ENCODE measurements around the gene ELMOD1. TPM values are rescaled to one million over a fixed set of nuclear protein-coding genes. Genes with fewer than 3 reads are reported as not detected.

The ELMOD1 gene
- total and polyA plus RNA-seq, 2 experiments from 2014 or later, result 1.2 to 1.6 TPM

DNA sequence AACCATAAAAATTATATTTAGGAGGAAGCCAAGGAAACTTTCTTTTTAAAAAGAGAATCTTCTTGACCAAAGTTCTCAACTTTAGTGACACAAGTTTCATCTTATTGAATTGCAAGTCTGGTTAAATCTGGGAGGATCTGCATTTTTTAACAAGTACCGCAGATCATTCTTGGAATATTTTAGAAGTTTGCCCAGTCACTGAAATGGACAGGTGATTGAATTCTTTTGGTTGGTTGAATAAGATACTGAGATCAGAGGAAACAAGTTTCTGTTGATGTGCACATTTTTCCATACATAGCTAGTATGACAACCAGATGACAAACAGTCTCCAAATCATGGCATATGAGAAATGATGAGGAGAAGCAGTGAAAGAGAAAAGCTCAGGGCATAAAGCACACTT, 70.7 kb downstream of the ELMOD1 start:
- no peaks in the 10 kb centered on the region for H3K9me2 ChIP-seq (ENCODE audit: insufficient read depth)
- ATAC-seq, result no peak
- Mint-ChIP-seq H3K36me3 (ENCODE audit: low read depth) (no peaks in the 10 kb centered on the region), H3K27ac (no peak overlapping the region; the same call in 1 of the 2 replicates), H3K4me1 (peaks cover 21% of the 10 kb centered on the region), H3K27me3 (ENCODE audit: insufficient read depth, low read depth, poor library complexity) (peaks cover 3% of the 10 kb centered on the region), H3K9me3 (no peaks in the 10 kb centered on the region), H3K4me3 (no peak overlapping the region)
- no peak overlapping the region for H3K27ac ChIP-seq (ENCODE audit: low read depth)
- TF ChIP-seq, protein P1, sequence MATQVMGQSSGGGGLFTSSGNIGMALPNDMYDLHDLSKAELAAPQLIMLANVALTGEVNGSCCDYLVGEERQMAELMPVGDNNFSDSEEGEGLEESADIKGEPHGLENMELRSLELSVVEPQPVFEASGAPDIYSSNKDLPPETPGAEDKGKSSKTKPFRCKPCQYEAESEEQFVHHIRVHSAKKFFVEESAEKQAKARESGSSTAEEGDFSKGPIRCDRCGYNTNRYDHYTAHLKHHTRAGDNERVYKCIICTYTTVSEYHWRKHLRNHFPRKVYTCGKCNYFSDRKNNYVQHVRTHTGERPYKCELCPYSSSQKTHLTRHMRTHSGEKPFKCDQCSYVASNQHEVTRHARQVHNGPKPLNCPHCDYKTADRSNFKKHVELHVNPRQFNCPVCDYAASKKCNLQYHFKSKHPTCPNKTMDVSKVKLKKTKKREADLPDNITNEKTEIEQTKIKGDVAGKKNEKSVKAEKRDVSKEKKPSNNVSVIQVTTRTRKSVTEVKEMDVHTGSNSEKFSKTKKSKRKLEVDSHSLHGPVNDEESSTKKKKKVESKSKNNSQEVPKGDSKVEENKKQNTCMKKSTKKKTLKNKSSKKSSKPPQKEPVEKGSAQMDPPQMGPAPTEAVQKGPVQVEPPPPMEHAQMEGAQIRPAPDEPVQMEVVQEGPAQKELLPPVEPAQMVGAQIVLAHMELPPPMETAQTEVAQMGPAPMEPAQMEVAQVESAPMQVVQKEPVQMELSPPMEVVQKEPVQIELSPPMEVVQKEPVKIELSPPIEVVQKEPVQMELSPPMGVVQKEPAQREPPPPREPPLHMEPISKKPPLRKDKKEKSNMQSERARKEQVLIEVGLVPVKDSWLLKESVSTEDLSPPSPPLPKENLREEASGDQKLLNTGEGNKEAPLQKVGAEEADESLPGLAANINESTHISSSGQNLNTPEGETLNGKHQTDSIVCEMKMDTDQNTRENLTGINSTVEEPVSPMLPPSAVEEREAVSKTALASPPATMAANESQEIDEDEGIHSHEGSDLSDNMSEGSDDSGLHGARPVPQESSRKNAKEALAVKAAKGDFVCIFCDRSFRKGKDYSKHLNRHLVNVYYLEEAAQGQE (IDR thresholded peaks at IDR 0.05; ENCODE audit: unreplicated experiment), result no peak
- TF ChIP-seq EZH2 (IDR thresholded peaks at IDR 0.05; ENCODE audit: low read depth, unreplicated experiment), result no peak
- no peak for TF ChIP-seq NANOG (IDR thresholded peaks at IDR 0.05; ENCODE audit: borderline replicate concordance)
- TF ChIP-seq, protein P2, sequence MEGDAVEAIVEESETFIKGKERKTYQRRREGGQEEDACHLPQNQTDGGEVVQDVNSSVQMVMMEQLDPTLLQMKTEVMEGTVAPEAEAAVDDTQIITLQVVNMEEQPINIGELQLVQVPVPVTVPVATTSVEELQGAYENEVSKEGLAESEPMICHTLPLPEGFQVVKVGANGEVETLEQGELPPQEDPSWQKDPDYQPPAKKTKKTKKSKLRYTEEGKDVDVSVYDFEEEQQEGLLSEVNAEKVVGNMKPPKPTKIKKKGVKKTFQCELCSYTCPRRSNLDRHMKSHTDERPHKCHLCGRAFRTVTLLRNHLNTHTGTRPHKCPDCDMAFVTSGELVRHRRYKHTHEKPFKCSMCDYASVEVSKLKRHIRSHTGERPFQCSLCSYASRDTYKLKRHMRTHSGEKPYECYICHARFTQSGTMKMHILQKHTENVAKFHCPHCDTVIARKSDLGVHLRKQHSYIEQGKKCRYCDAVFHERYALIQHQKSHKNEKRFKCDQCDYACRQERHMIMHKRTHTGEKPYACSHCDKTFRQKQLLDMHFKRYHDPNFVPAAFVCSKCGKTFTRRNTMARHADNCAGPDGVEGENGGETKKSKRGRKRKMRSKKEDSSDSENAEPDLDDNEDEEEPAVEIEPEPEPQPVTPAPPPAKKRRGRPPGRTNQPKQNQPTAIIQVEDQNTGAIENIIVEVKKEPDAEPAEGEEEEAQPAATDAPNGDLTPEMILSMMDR (conservative IDR thresholded peaks at IDR 0.05; ENCODE audit: low read depth in 2 of 2), result no peak
- TF ChIP-seq, protein P3, sequence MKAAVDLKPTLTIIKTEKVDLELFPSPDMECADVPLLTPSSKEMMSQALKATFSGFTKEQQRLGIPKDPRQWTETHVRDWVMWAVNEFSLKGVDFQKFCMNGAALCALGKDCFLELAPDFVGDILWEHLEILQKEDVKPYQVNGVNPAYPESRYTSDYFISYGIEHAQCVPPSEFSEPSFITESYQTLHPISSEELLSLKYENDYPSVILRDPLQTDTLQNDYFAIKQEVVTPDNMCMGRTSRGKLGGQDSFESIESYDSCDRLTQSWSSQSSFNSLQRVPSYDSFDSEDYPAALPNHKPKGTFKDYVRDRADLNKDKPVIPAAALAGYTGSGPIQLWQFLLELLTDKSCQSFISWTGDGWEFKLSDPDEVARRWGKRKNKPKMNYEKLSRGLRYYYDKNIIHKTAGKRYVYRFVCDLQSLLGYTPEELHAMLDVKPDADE (IDR thresholded peaks at IDR 0.05), result no peak
- TF ChIP-seq EZH2phosphoT487 (IDR thresholded peaks at IDR 0.05; ENCODE audit: unreplicated experiment), result no peak
- no peak for TF ChIP-seq CREB1 (CRISPR knock-in tag; IDR thresholded peaks at IDR 0.05; ENCODE audit: low read depth)
- TF ChIP-seq POLR2AphosphoS5 (IDR thresholded peaks at IDR 0.05; ENCODE audit: low read depth), result no peak
- TF ChIP-seq ZNF114 (CRISPR knock-in tag; IDR thresholded peaks at IDR 0.05), result no peak
- TF ChIP-seq JUNB (IDR thresholded peaks at IDR 0.05; ENCODE audit: unreplicated experiment), result no peak
- TF ChIP-seq, protein P4, sequence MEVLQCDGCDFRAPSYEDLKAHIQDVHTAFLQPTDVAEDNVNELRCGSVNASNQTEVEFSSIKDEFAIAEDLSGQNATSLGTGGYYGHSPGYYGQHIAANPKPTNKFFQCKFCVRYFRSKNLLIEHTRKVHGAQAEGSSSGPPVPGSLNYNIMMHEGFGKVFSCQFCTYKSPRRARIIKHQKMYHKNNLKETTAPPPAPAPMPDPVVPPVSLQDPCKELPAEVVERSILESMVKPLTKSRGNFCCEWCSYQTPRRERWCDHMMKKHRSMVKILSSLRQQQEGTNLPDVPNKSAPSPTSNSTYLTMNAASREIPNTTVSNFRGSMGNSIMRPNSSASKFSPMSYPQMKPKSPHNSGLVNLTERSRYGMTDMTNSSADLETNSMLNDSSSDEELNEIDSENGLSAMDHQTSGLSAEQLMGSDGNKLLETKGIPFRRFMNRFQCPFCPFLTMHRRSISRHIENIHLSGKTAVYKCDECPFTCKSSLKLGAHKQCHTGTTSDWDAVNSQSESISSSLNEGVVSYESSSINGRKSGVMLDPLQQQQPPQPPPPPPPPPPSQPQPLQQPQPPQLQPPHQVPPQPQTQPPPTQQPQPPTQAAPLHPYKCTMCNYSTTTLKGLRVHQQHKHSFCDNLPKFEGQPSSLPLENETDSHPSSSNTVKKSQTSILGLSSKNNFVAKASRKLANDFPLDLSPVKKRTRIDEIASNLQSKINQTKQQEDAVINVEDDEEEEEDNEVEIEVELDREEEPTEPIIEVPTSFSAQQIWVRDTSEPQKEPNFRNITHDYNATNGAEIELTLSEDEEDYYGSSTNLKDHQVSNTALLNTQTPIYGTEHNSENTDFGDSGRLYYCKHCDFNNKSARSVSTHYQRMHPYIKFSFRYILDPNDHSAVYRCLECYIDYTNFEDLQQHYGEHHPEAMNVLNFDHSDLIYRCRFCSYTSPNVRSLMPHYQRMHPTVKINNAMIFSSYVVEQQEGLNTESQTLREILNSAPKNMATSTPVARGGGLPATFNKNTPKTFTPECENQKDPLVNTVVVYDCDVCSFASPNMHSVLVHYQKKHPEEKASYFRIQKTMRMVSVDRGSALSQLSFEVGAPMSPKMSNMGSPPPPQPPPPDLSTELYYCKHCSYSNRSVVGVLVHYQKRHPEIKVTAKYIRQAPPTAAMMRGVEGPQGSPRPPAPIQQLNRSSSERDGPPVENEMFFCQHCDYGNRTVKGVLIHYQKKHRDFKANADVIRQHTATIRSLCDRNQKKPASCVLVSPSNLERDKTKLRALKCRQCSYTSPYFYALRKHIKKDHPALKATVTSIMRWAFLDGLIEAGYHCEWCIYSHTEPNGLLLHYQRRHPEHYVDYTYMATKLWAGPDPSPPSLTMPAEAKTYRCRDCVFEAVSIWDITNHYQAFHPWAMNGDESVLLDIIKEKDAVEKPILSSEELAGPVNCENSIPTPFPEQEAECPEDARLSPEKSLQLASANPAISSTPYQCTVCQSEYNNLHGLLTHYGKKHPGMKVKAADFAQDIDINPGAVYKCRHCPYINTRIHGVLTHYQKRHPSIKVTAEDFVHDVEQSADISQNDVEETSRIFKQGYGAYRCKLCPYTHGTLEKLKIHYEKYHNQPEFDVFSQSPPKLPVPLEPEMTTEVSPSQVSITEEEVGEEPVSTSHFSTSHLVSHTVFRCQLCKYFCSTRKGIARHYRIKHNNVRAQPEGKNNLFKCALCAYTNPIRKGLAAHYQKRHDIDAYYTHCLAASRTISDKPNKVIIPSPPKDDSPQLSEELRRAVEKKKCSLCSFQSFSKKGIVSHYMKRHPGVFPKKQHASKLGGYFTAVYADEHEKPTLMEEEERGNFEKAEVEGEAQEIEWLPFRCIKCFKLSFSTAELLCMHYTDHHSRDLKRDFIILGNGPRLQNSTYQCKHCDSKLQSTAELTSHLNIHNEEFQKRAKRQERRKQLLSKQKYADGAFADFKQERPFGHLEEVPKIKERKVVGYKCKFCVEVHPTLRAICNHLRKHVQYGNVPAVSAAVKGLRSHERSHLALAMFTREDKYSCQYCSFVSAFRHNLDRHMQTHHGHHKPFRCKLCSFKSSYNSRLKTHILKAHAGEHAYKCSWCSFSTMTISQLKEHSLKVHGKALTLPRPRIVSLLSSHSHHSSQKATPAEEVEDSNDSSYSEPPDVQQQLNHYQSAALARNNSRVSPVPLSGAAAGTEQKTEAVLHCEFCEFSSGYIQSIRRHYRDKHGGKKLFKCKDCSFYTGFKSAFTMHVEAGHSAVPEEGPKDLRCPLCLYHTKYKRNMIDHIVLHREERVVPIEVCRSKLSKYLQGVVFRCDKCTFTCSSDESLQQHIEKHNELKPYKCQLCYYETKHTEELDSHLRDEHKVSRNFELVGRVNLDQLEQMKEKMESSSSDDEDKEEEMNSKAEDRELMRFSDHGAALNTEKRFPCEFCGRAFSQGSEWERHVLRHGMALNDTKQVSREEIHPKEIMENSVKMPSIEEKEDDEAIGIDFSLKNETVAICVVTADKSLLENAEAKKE (CRISPR knock-in tag; IDR thresholded peaks at IDR 0.05), result no peak
- no peak for TF ChIP-seq STAT1 (IDR thresholded peaks at IDR 0.05; ENCODE audit: unreplicated experiment)
- TF ChIP-seq ZNF331 (CRISPR knock-in tag; IDR thresholded peaks at IDR 0.05; ENCODE audit: low read depth), result no peak
- no peaks in the 10 kb centered on the region for H4K20me1 ChIP-seq (replicated peaks; ENCODE audit: insufficient read depth)
- no peaks in the 10 kb centered on the region for H3F3A ChIP-seq (replicated peaks; ENCODE audit: low read depth)
- H3K36me3 ChIP-seq (ENCODE audit: insufficient read depth), result no peaks in the 10 kb centered on the region
- H3K4me1 ChIP-seq (ENCODE audit: insufficient read depth), result peaks cover 22% of the 10 kb centered on the region
- no peak overlapping the region for H2AFZ ChIP-seq
- no peak overlapping the region for H3K4me3 ChIP-seq
- no peak for DNase-seq (ENCODE audit: low spot score)
- H3K79me2 ChIP-seq (replicated peaks; ENCODE audit: insufficient read depth), result no peaks in the 10 kb centered on the region
- H3K27me3 ChIP-seq (ENCODE audit: insufficient read depth), result no peaks in the 10 kb centered on the region
- no peak overlapping the region for H3K4me2 ChIP-seq

All from GM23338 (cell line).